ENCODE measurements around the gene CEP104.

DNA sequence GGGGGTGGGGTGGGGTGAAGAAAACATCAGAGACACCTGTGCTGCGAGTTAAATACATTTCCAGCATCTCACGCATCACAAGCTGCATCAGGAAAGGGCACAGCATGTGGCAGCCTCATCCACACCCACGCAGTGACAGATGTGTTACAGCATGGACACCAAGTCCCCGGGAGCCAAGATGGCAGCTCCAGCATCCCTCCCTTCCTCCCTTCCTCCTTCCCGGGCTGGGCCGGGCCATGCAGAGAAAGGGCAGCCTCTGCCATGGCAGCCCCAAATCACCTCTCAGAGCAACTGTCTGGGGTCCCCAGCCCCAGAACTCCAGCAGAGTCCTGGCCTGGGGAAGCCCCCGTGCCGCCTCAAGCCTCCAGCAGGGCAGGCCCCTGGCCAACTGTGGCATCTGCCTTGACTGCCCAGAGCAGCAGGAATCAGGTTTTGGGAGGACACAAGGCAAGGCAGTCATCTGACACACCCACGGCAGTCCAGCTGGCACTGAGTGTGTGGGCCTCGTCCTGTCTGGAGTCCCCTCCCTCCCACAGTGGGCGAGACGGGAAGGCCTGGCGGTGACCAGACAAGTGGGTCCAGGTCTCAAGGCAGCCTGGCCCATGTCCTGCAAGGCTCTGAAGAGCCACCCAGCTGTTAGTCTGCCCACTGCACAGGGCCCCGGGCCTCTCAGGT, 78.3 kb downstream of the CEP104 start:
- no peak for TF ChIP-seq EZH2 (IDR thresholded peaks at IDR 0.05; ENCODE audit: borderline replicate concordance, insufficient read depth, low read length, poor library complexity, severe bottlenecking)
- TF ChIP-seq SMC3 (conservative IDR thresholded peaks at IDR 0.05; ENCODE audit: poor library complexity) = no peak
- TF ChIP-seq, protein P1, sequence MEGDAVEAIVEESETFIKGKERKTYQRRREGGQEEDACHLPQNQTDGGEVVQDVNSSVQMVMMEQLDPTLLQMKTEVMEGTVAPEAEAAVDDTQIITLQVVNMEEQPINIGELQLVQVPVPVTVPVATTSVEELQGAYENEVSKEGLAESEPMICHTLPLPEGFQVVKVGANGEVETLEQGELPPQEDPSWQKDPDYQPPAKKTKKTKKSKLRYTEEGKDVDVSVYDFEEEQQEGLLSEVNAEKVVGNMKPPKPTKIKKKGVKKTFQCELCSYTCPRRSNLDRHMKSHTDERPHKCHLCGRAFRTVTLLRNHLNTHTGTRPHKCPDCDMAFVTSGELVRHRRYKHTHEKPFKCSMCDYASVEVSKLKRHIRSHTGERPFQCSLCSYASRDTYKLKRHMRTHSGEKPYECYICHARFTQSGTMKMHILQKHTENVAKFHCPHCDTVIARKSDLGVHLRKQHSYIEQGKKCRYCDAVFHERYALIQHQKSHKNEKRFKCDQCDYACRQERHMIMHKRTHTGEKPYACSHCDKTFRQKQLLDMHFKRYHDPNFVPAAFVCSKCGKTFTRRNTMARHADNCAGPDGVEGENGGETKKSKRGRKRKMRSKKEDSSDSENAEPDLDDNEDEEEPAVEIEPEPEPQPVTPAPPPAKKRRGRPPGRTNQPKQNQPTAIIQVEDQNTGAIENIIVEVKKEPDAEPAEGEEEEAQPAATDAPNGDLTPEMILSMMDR (IDR thresholded peaks at IDR 0.05; ENCODE audit: poor library complexity, severe bottlenecking) = no peak

Measured in neural cell (in vitro differentiated cells).